Measurements from ENCODE around the gene BEND6.

BEND6 gene

GRCh38 chr6:56977192-56977591 lies 22.3 kb downstream of the BEND6 start:
- Histone ChIP-seq H4K20me1 (ENCODE audit: insufficient read depth) (no peaks in the 10 kb centered on the region), H3K4me3 (IDR thresholded peaks at IDR 0.05; ENCODE audit: insufficient read depth, low read depth, low read length) (no peak overlapping the region), H3K4me1 (ENCODE audit: low read depth, poor library complexity, severe bottlenecking) (peaks cover 16% of the 10 kb centered on the region), H3K27me3 (ENCODE audit: insufficient read depth, low read depth) (no peaks in the 10 kb centered on the region), H3K27ac (no peak overlapping the region), H3K79me2 (ENCODE audit: insufficient read depth, low read depth) (no peaks in the 10 kb centered on the region), H2AFZ (ENCODE audit: low read depth) (no peak overlapping the region), H3K36me3 (ENCODE audit: insufficient read depth) (no peaks in the 10 kb centered on the region), H3K9ac (no peak overlapping the region), H3K4me2 (no peak overlapping the region; the same call in 1 of the 2 replicates)
- TF ChIP-seq, protein P1, sequence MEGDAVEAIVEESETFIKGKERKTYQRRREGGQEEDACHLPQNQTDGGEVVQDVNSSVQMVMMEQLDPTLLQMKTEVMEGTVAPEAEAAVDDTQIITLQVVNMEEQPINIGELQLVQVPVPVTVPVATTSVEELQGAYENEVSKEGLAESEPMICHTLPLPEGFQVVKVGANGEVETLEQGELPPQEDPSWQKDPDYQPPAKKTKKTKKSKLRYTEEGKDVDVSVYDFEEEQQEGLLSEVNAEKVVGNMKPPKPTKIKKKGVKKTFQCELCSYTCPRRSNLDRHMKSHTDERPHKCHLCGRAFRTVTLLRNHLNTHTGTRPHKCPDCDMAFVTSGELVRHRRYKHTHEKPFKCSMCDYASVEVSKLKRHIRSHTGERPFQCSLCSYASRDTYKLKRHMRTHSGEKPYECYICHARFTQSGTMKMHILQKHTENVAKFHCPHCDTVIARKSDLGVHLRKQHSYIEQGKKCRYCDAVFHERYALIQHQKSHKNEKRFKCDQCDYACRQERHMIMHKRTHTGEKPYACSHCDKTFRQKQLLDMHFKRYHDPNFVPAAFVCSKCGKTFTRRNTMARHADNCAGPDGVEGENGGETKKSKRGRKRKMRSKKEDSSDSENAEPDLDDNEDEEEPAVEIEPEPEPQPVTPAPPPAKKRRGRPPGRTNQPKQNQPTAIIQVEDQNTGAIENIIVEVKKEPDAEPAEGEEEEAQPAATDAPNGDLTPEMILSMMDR (conservative IDR thresholded peaks at IDR 0.05; ENCODE audit: low read depth, low read length) = no peak

DNA sequence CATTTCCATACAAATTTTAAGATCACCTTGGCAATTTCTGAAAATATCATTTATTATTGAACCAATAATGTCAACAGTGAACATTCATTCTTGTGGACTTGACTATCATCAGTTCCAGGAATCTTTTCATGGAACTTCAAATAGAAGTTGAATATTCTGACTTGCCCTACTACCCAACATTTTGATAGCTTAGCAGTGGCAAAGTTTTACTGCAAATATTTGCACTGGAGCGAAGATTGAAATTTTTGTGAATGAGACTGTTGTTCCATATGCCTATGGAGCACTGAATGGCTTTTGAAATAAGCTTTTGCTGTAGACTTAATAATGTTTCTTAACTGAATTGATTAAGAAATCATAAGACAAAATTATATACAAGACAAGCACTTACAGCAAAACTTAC lies 23.6 kb downstream of the BEND6 start:
- Histone ChIP-seq H3K4me2 (no peak overlapping the region), H3K79me2 (ENCODE audit: insufficient read depth, low read depth) (no peaks in the 10 kb centered on the region), H2AFZ (ENCODE audit: low read depth) (no peak overlapping the region), H3K27me3 (ENCODE audit: insufficient read depth, low read depth) (no peaks in the 10 kb centered on the region), H3K36me3 (ENCODE audit: insufficient read depth) (no peaks in the 10 kb centered on the region), H3K4me1 (ENCODE audit: low read depth, poor library complexity, severe bottlenecking) (peaks cover 10% of the 10 kb centered on the region), H3K4me3 (IDR thresholded peaks at IDR 0.05; ENCODE audit: insufficient read depth, low read depth, low read length) (no peak overlapping the region), H3K27ac (no peak overlapping the region), H4K20me1 (ENCODE audit: insufficient read depth) (no peaks in the 10 kb centered on the region), H3K9ac (no peak overlapping the region)
- TF ChIP-seq, protein P1 (conservative IDR thresholded peaks at IDR 0.05; ENCODE audit: low read depth, low read length) = no peak

DNA sequence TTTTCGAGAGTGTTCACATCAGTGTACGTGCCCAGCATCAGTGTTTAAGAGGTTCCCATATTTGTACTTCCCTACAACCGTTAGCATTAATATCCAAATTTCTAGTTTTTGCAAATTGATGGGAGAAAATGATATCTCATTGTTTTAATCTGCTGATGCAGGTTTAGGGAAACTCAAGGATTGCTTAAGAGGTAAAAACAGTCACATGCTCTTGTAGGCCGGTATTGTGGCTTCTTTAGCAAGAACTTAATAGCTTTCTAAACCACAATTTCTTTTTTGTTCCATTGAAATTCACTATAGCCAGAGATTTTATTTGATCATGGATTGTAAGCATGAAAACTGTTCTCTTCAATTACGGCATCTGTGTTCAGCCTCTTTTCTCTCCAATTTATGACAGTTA lies 29.5 kb downstream of the BEND6 start:
- TF ChIP-seq, protein P1 (conservative IDR thresholded peaks at IDR 0.05; ENCODE audit: low read depth, low read length) = no peak
- H3K79me2 ChIP-seq (ENCODE audit: insufficient read depth, low read depth) = no peaks in the 10 kb centered on the region
- H3K36me3 ChIP-seq (ENCODE audit: insufficient read depth) = no peaks in the 10 kb centered on the region
- peaks cover 9% of the 10 kb centered on the region for H3K4me1 ChIP-seq (ENCODE audit: low read depth, poor library complexity, severe bottlenecking)
- H4K20me1 ChIP-seq (ENCODE audit: insufficient read depth) = no peaks in the 10 kb centered on the region
- no peak overlapping the region for H3K4me3 ChIP-seq (IDR thresholded peaks at IDR 0.05; ENCODE audit: insufficient read depth, low read depth, low read length)
- H3K9ac ChIP-seq = no peak overlapping the region
- H3K4me2 ChIP-seq = no peak overlapping the region
- no peaks in the 10 kb centered on the region for H3K27me3 ChIP-seq (ENCODE audit: insufficient read depth, low read depth)
- no peak overlapping the region for H2AFZ ChIP-seq (ENCODE audit: low read depth)
- no peak overlapping the region for H3K27ac ChIP-seq

DNA sequence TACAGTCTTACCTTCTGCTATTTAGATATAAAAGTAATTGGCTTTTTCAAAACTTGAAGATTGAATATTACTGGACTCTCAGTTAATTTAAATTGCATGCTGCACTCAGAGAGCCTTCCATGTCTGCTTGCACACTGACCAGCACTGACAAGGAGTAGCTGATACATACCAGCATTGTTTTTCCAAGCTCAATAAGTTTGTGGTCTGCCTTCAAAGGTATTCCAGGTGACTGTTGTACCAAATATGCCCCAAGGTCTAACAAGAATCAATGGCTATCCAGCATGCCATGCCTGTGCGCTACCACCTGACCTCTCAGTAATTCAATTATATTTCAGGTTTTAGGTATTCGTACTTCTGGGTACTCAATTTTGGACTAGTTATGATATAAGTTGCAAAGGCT lies 30.0 kb downstream of the BEND6 start:
- Histone ChIP-seq H3K9ac (no peak overlapping the region), H3K4me3 (IDR thresholded peaks at IDR 0.05; ENCODE audit: insufficient read depth, low read depth, low read length) (no peak overlapping the region), H3K4me2 (no peak overlapping the region), H4K20me1 (ENCODE audit: insufficient read depth) (no peaks in the 10 kb centered on the region), H3K36me3 (ENCODE audit: insufficient read depth) (no peaks in the 10 kb centered on the region), H3K4me1 (ENCODE audit: low read depth, poor library complexity, severe bottlenecking) (peaks cover 9% of the 10 kb centered on the region), H2AFZ (ENCODE audit: low read depth) (no peak overlapping the region), H3K27me3 (ENCODE audit: insufficient read depth, low read depth) (no peaks in the 10 kb centered on the region), H3K27ac (no peak overlapping the region), H3K79me2 (ENCODE audit: insufficient read depth, low read depth) (no peaks in the 10 kb centered on the region)
- TF ChIP-seq, protein P1 (conservative IDR thresholded peaks at IDR 0.05; ENCODE audit: low read depth, low read length) = no peak
